HepG2 (cell line): ENCODE measurements around the gene CSNK1D. TPM values are rescaled to one million over a fixed set of nuclear protein-coding genes. Genes with fewer than 3 reads are reported as not detected.
A peak's percentile ranks its signal among the peaks of the same experiment; 100 is the strongest.

Source experiments
- ARNT ChIP-seq: fragments of 450-650 bp; IDR thresholded peaks from 2 replicates; pipeline ENCODE4 v1.6.1; 2017
- DRAP1 ChIP-seq: IDR thresholded peaks from 2 replicates; pipeline ENCODE4 v1.6.1; 2016; ENCODE audit warnings: missing genetic modification reagents, missing compliant biosample characterization
- HDAC6 ChIP-seq: fragments of 200-600 bp; sonication (generic); IDR thresholded peaks from 2 replicates; pipeline ENCODE4 v1.7.0; 2017; ENCODE audit warnings: mild to moderate bottlenecking, antibody characterized with exemption, low read length, low read depth
- HHEX ChIP-seq: IDR thresholded peaks from 2 replicates; pipeline ENCODE4 v1.6.1; 2016; ENCODE audit warnings: control low read depth
- KLF15 ChIP-seq: sonication (generic); formaldehyde crosslinking; IDR thresholded peaks from 2 replicates; pipeline ENCODE4 v1.8.1; 2023; ENCODE audit warnings: borderline replicate concordance, mild to moderate bottlenecking, inconsistent platforms, missing genetic modification reagents, mixed read lengths
- MBNL3 ChIP-seq: fragments of 250-450 bp; sonication (Bioruptor Pico); conservative IDR thresholded peaks from 2 replicates; pipeline ENCODE4 v1.8.0; 2022; ENCODE audit warnings: mild to moderate bottlenecking, inconsistent platforms
- MZF1 ChIP-seq: sonication (generic); formaldehyde crosslinking; IDR thresholded peaks from 2 replicates; pipeline ENCODE4 v1.8.1; 2023; ENCODE audit warnings: mild to moderate bottlenecking, missing genetic modification reagents, borderline replicate concordance
- NFE2 ChIP-seq: sonication (generic); formaldehyde crosslinking; IDR thresholded peaks from 2 replicates; pipeline ENCODE4 v1.4.0; 2020; ENCODE audit warnings: missing genetic modification reagents
- NFE2L1 ChIP-seq: sonication (generic); formaldehyde crosslinking; IDR thresholded peaks from 2 replicates; pipeline ENCODE4 v1.4.0; 2020; ENCODE audit warnings: missing genetic modification reagents, mild to moderate bottlenecking, borderline replicate concordance
- NFKB2 ChIP-seq: sonication (generic); formaldehyde crosslinking; IDR thresholded peaks from 2 replicates; pipeline ENCODE4 v1.4.0; 2020; ENCODE audit warnings: missing genetic modification reagents, borderline replicate concordance
- NR0B2 ChIP-seq: sonication (generic); formaldehyde crosslinking; IDR thresholded peaks from 2 replicates; pipeline ENCODE4 v1.4.0; 2020; ENCODE audit warnings: mild to moderate bottlenecking, missing genetic modification reagents
- SOX13 ChIP-seq, 3 experiments: fragments of 450-650 bp in 1 of 3; sonication (generic) in 1 of 3; formaldehyde crosslinking in 1 of 3; IDR thresholded peaks in 2 of 3; conservative IDR thresholded peaks in 1 of 3; 2 replicates each; pipeline versions ENCODE4 v1.5.0 to v1.6.1; 2016 to 2020; ENCODE audit warnings: antibody characterized with exemption in 1 of 3, mild to moderate bottlenecking in 1 of 3, missing compliant biosample characterization in 1 of 3, missing genetic modification reagents in 1 of 3, moderate library complexity in 1 of 3
- STAG1 ChIP-seq: sonication (generic); formaldehyde crosslinking; IDR thresholded peaks from 2 replicates; pipeline ENCODE4 v1.4.0; 2020; ENCODE audit warnings: missing genetic modification reagents
- U2AF2 ChIP-seq: fragments of 200-400 bp; formaldehyde crosslinking; IDR thresholded peaks from 2 replicates; pipeline ENCODE4 v1.6.1; 2017; ENCODE audit warnings: low read depth, mild to moderate bottlenecking, low read length
- ZFP82 ChIP-seq: sonication (generic); formaldehyde crosslinking; IDR thresholded peaks from 2 replicates; pipeline ENCODE4 v1.5.1; 2020; ENCODE audit warnings: mild to moderate bottlenecking, missing genetic modification reagents, borderline replicate concordance
- ZNF232 ChIP-seq: sonication (generic); formaldehyde crosslinking; IDR thresholded peaks from 2 replicates; pipeline ENCODE4 v1.4.0; 2020; ENCODE audit warnings: missing genetic modification reagents, borderline replicate concordance
- ZNF382 ChIP-seq: sonication (generic); formaldehyde crosslinking; IDR thresholded peaks from 2 replicates; pipeline ENCODE4 v1.5.0; 2020; ENCODE audit warnings: missing genetic modification reagents, mild to moderate bottlenecking, borderline replicate concordance
- ZNF501 ChIP-seq: sonication (generic); formaldehyde crosslinking; IDR thresholded peaks from 2 replicates; pipeline ENCODE4 v1.5.1; 2020; ENCODE audit warnings: mild to moderate bottlenecking, moderate library complexity, missing genetic modification reagents
- ZNF549 ChIP-seq: sonication (generic); formaldehyde crosslinking; IDR thresholded peaks from 2 replicates; pipeline ENCODE4 v1.5.0; 2020; ENCODE audit warnings: missing genetic modification reagents
- ZNF558 ChIP-seq: sonication (generic); formaldehyde crosslinking; IDR thresholded peaks from 2 replicates; pipeline ENCODE4 v1.9.0; 2022; ENCODE audit warnings: mild to moderate bottlenecking, missing genetic modification reagents, borderline replicate concordance
- ZNF574 ChIP-seq: sonication (generic); formaldehyde crosslinking; IDR thresholded peaks from 2 replicates; pipeline ENCODE4 v1.4.0; 2020; ENCODE audit warnings: missing genetic modification reagents
- ZNF619 ChIP-seq: sonication (generic); formaldehyde crosslinking; IDR thresholded peaks from 2 replicates; pipeline ENCODE4 v1.4.0; 2020; ENCODE audit warnings: mild to moderate bottlenecking, missing genetic modification reagents
- ZNF746 ChIP-seq: sonication (generic); formaldehyde crosslinking; IDR thresholded peaks from 2 replicates; pipeline ENCODE4 v1.8.0; 2022; ENCODE audit warnings: mild to moderate bottlenecking, missing genetic modification reagents
- ZNF788 ChIP-seq: sonication (generic); formaldehyde crosslinking; IDR thresholded peaks from 2 replicates; pipeline ENCODE4 v1.5.0; 2020; ENCODE audit warnings: mild to moderate bottlenecking, missing genetic modification reagents, borderline replicate concordance
- ZNF790 ChIP-seq: sonication (generic); formaldehyde crosslinking; IDR thresholded peaks from 2 replicates; pipeline ENCODE4 v1.8.0; 2022; ENCODE audit warnings: missing genetic modification reagents, mild to moderate bottlenecking, borderline replicate concordance
- ZSCAN31 ChIP-seq: sonication (generic); formaldehyde crosslinking; IDR thresholded peaks from 2 replicates; pipeline ENCODE4 v1.5.0; 2020; ENCODE audit warnings: low read depth, mild to moderate bottlenecking, missing genetic modification reagents
- polyA plus RNA-seq, 8 experiments: library from polyadenylated mRNA; depleted of rRNA in 3 of 8; stranded (reverse) in 7 of 8; unstranded in 1 of 8; fragments of >200 nt; fragmentation: Illumina TruSeq in 4 of 8; extraction: Trizol in 4 of 8; gene quantifications; 2 replicates each; pipeline versions ENCODE4 v1.2.1 to v1.2.3, GENCODE V29; 2011 to 2016; ENCODE audit warnings: low read depth in 4 of 8, missing spikeins in 1 of 8, mixed read lengths in 1 of 8; ENCODE audit not compliant: insufficient read depth in 1 of 8
- total RNA-seq, 5 experiments: library from RNA; depleted of rRNA; stranded (reverse); fragments of >200 nt; fragmentation: Illumina TruSeq; extraction: Trizol; gene quantifications; 2 replicates each; pipeline ENCODE4 v1.2.3, GENCODE V29; 2016; ENCODE audit warnings: low read depth in 1 of 5

Gene CSNK1D
- total and polyA plus RNA-seq, 2 of the 13 experiments (the other 11 are each of a cell fraction or from before 2014, with no cell fraction given): 31.5 to 128 TPM

- TF ChIP-seq ZNF549 (CRISPR knock-in tag) (no peak), ZNF746 (CRISPR knock-in tag) (peak; percentile 91), STAG1 (CRISPR knock-in tag) (no peak; the same call in 1 of the 2 replicates), NFKB2 (CRISPR knock-in tag) (peak; percentile 92; the same call in 1 of the 2 replicates), ARNT (no peak), HHEX (no peak), ZFP82 (CRISPR knock-in tag) (peak; percentile 93), ZNF788 (CRISPR knock-in tag) (peak; percentile 88; the same call in 1 of the 2 replicates), ZNF790 (CRISPR knock-in tag) (peak; percentile 94; the same call in 1 of the 2 replicates), ZNF574 (CRISPR knock-in tag) (peak; percentile 83), ZNF382 (no peak), NFE2 (CRISPR knock-in tag) (0 out of 2 replicates have a peak, but pooled peaks have one; percentile 11), ZNF232 (peak; percentile 65; the same call in 1 of the 2 replicates), DRAP1 (CRISPR knock-in tag) (peak; percentile 92), NFE2L1 (CRISPR knock-in tag) (no peak; the same call in 1 of the 2 replicates), U2AF2 (no peak), ZSCAN31 (peak; percentile 92), MZF1 (CRISPR knock-in tag) (no peak), ZNF558 (peak; percentile 17; the same call in 1 of the 2 replicates), KLF15 (CRISPR knock-in tag) (peak; percentile 88; the same call in 1 of the 2 replicates), SOX13 (IDR thresholded peaks at IDR 0.05) (no peak), SOX13 (CRISPR knock-in tag; conservative IDR thresholded peaks at IDR 0.05 in 1 of 2, IDR thresholded peaks at IDR 0.05 in 1 of 2) (peak in 1 of 2 experiments; percentile 39; a peak in 2 of 4 replicates), HDAC6 (no peak), MBNL3 (no peak), NR0B2 (CRISPR knock-in tag) (no peak; the same call in 1 of the 2 replicates), ZNF619 (CRISPR knock-in tag) (peak; percentile 63; the same call in 1 of the 2 replicates), ZNF501 (CRISPR knock-in tag) (peak; percentile 91)
Observed at GRCh38 chr17:82273327-82274133, at the start of gene CSNK1D (continued).
